Gastroesophageal sphincter (tissue), 4 donors: Measurements from ENCODE around the gene ARHGEF3. TPM values are rescaled to one million over a fixed set of nuclear protein-coding genes. Genes with fewer than 3 reads are reported as not detected.
"Not testable (repeated sequence)": the region's sequence is repeated elsewhere in the genome, so short reads cannot be mapped to it uniquely, and the experiment has no call there.

ENCODE experiments used
- ATAC-seq: fragments of 150-250 bp; one replicate; pipeline ENCODE4 v1.9.1; 2016; ENCODE audit warnings: mild to moderate bottlenecking, moderate library complexity
- H3K27ac ChIP-seq, 4 donors: fragments of 200-600 bp; sonication (generic) in 3 of 4; 1 replicate in 3 of 4; 2 replicates in 1 of 4; pipeline ENCODE4 v1.5.1; 2016 to 2019
- H3K27me3 ChIP-seq: fragments of 200-600 bp; sonication (generic); one replicate; pipeline ENCODE4 v1.5.1; 2019
- H3K36me3 ChIP-seq, 2 donors: fragments of 200-600 bp; sonication (generic); one replicate each; pipeline ENCODE4 v1.5.1; 2019; ENCODE audit warnings: control low read depth in 1 of 2
- H3K4me1 ChIP-seq, 3 donors: fragments of 200-600 bp; sonication (generic); 1 replicate in 2 of 3; 2 replicates in 1 of 3; pipeline ENCODE4 v1.5.1; 2016 to 2019; ENCODE audit warnings: control low read depth in 2 of 3
- H3K4me3 ChIP-seq, 2 donors: fragments of 200-600 bp; sonication (generic); one replicate each; pipeline ENCODE4 v1.5.1; 2019; ENCODE audit warnings: mild to moderate bottlenecking in 1 of 2, moderate library complexity in 1 of 2
- H3K9me3 ChIP-seq, 3 donors: fragments of 200-600 bp; sonication (generic); one replicate each; pipeline ENCODE4 v1.5.1; 2017 to 2019; ENCODE audit warnings: control low read depth in 2 of 3
- EP300 ChIP-seq: sonication (generic); formaldehyde crosslinking; IDR thresholded peaks from one replicate; pipeline ENCODE4 v1.6.1; 2017; ENCODE audit warnings: antibody characterized with exemption, mild to moderate bottlenecking
- POLR2A ChIP-seq, 2 donors: fragments of 450-650 bp; IDR thresholded peaks; one replicate each; pipeline ENCODE4 v1.6.1; 2017; ENCODE audit warnings: antibody characterized with exemption in 2 of 2, mild to moderate bottlenecking in 2 of 2, moderate library complexity in 1 of 2
- POLR2AphosphoS5 ChIP-seq: sonication (generic); formaldehyde crosslinking; IDR thresholded peaks from one replicate; pipeline ENCODE4 v1.6.1; 2017; ENCODE audit warnings: antibody characterized with exemption
- WGBS, 2 donors: methylation state at CpG; one replicate each; pipeline ENCODE4 v1.1.5; 2018; ENCODE audit warnings: low coverage in 1 of 2; 5-methylcytosine and 5-hydroxymethylcytosine counted together
- total RNA-seq, 4 donors: library from RNA; depleted of rRNA; stranded (reverse); fragments of >200 nt; gene quantifications; one replicate each; pipeline ENCODE4 v1.1.0, GENCODE V29; 2016
- TF ChIP-seq, protein P1 (sequence below), 4 experiments: fragments of 200-600 bp in 2 of 4; fragments of 450-650 bp in 2 of 4; sonication (generic) in 1 of 4; IDR thresholded peaks; one replicate each; pipeline ENCODE4 v1.5.1; 2017 to 2019; ENCODE audit warnings: antibody characterized with exemption in 4 of 4, mild to moderate bottlenecking in 2 of 4, moderate library complexity in 2 of 4

ARHGEF3 gene
- total RNA-seq, 4 donors from 2014 or later = 10.1 to 21.6 (median 10.5) TPM

DNA sequence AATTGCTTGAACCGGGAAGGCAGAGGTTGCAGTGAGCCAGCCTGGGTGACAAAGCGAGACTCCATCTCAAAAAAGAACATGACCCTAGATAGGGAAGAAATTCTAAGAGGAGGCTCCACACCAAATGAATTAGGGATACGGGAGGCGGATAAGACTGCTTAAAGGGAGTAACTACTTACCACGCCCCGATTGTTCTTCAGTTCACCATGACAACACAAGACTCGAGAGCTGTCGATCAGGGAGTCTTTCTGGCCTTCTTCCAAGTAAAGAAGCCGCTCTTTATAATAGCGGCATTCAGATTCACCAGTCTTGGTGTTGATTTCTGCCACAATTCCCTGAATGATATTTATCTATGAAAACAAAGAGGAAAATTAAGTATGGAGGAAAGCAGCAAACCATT lies 64.7 kb downstream of the ARHGEF3 start:
- H3K36me3 ChIP-seq = peaks cover 0 to 35% of the 10 kb centered on the region in 2 donors
- TF ChIP-seq POLR2AphosphoS5 = no peak
- no peak for TF ChIP-seq EP300
- TF ChIP-seq, protein P1, sequence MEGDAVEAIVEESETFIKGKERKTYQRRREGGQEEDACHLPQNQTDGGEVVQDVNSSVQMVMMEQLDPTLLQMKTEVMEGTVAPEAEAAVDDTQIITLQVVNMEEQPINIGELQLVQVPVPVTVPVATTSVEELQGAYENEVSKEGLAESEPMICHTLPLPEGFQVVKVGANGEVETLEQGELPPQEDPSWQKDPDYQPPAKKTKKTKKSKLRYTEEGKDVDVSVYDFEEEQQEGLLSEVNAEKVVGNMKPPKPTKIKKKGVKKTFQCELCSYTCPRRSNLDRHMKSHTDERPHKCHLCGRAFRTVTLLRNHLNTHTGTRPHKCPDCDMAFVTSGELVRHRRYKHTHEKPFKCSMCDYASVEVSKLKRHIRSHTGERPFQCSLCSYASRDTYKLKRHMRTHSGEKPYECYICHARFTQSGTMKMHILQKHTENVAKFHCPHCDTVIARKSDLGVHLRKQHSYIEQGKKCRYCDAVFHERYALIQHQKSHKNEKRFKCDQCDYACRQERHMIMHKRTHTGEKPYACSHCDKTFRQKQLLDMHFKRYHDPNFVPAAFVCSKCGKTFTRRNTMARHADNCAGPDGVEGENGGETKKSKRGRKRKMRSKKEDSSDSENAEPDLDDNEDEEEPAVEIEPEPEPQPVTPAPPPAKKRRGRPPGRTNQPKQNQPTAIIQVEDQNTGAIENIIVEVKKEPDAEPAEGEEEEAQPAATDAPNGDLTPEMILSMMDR (IDR thresholded peaks at IDR 0.05) = no peak
- TF ChIP-seq POLR2A (IDR thresholded peaks at IDR 0.05) = no peak
- WGBS, 2 donors = 84 to 90% methylated on average over 10 of the region's 10 CpGs
- ATAC-seq = no peak
- no peaks in the 10 kb centered on the region for H3K9me3 ChIP-seq
- H3K4me3 ChIP-seq = no peak overlapping the region
- no peaks in the 10 kb centered on the region for H3K27me3 ChIP-seq
- H3K4me1 ChIP-seq = no peaks in the 10 kb centered on the region
- H3K27ac ChIP-seq = no peak overlapping the region

DNA sequence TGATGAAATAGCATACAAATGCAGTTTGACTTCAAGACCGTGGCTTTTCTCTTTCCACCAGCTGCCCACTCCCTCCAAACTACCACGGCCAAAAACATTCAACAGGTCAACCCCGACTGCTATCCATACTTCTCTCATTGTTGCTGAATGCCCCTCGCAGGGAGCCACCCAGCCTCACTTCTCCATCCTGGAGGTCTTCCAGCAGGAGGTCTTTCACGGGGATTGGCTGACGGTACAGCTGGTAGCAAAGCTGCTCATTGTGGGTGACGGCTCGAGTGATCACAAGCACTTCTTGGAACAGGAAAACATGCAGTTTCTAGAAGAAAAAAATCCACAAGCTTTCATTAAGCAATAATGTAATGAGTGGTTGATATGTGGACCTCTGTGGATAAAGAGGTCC lies 69.6 kb downstream of the ARHGEF3 start:
- Histone ChIP-seq H3K4me3 (no peak overlapping the region), H3K4me1 (no peaks in the 10 kb centered on the region), H3K9me3 (no peaks in the 10 kb centered on the region), H3K27ac (no peak overlapping the region), H3K27me3 (no peaks in the 10 kb centered on the region), H3K36me3 (peaks cover 0 to 67% of the 10 kb centered on the region in 2 donors)
- TF ChIP-seq POLR2AphosphoS5 (no peak), EP300 (no peak), POLR2A (IDR thresholded peaks at IDR 0.05) (no peak)
- TF ChIP-seq, protein P1 (IDR thresholded peaks at IDR 0.05) = no peak
- no peak for ATAC-seq
- WGBS, 2 donors = 92 to 100% methylated on average over 2 to 3 of the region's 8 CpGs

DNA sequence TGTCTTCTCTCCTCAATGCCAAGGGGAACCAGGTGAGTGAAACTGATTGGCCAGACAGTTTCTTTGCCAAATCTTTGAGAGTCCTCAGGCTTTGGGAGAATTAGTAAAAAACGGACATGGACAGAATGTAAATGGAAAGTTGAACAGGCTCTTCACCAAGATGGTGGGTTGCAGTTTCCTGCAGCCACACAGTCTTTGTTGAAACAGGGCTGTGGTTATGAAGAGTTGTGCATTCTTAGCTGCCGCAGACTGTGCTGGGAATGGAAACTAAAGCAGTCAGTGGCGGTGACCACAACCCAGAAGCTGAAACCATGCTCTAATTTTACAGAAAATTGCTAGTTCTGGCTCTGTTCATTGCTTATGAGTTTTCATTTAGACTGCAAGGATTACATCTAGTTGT lies 76.6 kb downstream of the ARHGEF3 start:
- Histone ChIP-seq H3K4me3 (no peak overlapping the region), H3K4me1 (no peaks in the 10 kb centered on the region), H3K9me3 (no peaks in the 10 kb centered on the region), H3K36me3 (peaks cover 0 to 67% of the 10 kb centered on the region in 2 donors), H3K27ac (no peak overlapping the region), H3K27me3 (no peaks in the 10 kb centered on the region)
- WGBS, 2 donors = 93 to 95% methylated on average over 3 of the region's 3 CpGs
- ATAC-seq = no peak
- TF ChIP-seq, protein P1 (IDR thresholded peaks at IDR 0.05) = no peak
- TF ChIP-seq POLR2AphosphoS5 (no peak), EP300 (no peak), POLR2A (IDR thresholded peaks at IDR 0.05) (no peak)

DNA sequence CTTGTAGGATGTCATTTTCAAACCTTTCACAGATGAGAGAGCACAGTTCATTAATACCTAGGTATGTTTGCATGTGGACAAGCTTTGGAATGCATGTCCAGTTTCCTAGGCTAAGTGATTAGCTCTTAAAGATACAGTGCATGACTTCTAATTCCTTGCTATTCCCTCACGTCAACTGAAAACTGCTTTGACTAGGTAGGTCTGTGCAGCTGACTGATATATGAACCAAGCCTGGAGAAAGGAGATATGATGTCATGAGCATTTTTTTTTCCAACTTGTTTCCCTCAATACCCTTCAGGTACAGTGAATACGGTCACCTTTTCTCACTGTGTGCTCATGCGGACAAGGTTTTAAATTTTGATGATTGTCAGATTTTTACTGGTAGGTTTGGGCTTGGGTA lies 77.1 kb downstream of the ARHGEF3 start:
- Histone ChIP-seq H3K36me3 (peaks cover 0 to 63% of the 10 kb centered on the region in 2 donors), H3K27ac (no peak overlapping the region), H3K9me3 (no peaks in the 10 kb centered on the region), H3K27me3 (no peaks in the 10 kb centered on the region), H3K4me3 (no peak overlapping the region), H3K4me1 (no peaks in the 10 kb centered on the region)
- 95% methylated on average over 2 of the region's 3 CpGs; no CpG with 5 or more reads in 1 of the 2 donors for whole genome bisulfite sequencing, 2 donors
- no peak for ATAC-seq
- TF ChIP-seq EP300 = no peak
- no peak for TF ChIP-seq POLR2AphosphoS5
- TF ChIP-seq POLR2A (IDR thresholded peaks at IDR 0.05) = no peak
- TF ChIP-seq, protein P1 (IDR thresholded peaks at IDR 0.05) = no peak

DNA sequence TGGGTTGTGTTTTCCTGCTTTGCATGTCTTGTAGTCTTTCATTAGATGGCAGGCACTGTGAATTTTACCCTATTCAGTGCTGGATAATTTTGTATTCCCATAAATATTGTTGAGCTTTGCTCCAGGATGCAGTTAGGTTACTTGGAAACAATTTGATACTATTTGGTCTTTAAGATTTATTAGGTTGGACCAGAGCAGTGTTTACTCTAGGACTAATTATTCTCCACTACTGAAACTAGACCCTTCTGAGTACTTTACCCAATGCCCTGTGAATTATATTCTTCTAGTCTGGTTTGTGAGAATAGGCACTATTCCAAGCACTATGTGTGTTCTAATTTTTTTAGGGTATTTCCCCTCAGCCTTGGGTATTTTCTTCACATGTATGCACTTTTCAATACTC lies 80.9 kb downstream of the ARHGEF3 start:
- Histone ChIP-seq H3K27me3 (no peaks in the 10 kb centered on the region), H3K9me3 (no peaks in the 10 kb centered on the region), H3K4me1 (no peaks in the 10 kb centered on the region), H3K36me3 (peaks cover 0 to 25% of the 10 kb centered on the region in 2 donors), H3K27ac (no peak overlapping the region), H3K4me3 (no peak overlapping the region)
- no peak for ATAC-seq
- TF ChIP-seq EP300 (no peak), POLR2AphosphoS5 (no peak), POLR2A (IDR thresholded peaks at IDR 0.05) (no peak)
- TF ChIP-seq, protein P1 (IDR thresholded peaks at IDR 0.05) = no peak

DNA sequence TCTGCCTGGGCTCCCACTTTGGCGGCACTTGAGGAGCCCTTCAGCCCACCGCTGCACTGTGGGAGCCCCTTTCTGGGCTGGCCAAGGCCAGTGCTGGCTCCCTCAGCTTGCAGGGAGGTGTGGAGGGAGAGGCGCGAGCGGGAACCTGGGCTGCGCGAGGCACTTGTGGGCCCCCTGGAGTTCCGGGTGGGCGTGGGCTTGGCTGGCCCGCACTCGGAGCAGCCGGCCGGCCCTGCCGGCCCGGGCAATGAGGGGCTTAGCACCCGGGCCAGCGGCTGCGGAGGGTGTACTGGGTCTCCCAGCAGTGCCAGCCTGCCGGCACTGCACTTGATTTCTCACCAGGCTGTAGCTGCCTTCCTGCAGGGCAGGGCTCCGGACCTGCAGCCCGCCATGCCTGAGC lies 82.9 kb downstream of the ARHGEF3 start:
- H3K4me3 ChIP-seq, H3K36me3 ChIP-seq, ATAC-seq, H3K4me1 ChIP-seq, H3K27ac ChIP-seq, H3K27me3 ChIP-seq: not testable (repeated sequence)
- WGBS, 2 donors = no CpG with 5 or more reads among the region's 21 CpGs
- H3K9me3 ChIP-seq = peaks cover 0 to 11% (median 0%) of the 10 kb centered on the region in 3 donors
